Measurements from ENCODE around the gene NASP.

Gene NASP

GRCh38 chr1:45658171-45658570 is 74.3 kb downstream of the NASP start:
- no peak for TF ChIP-seq CTCF (conservative IDR thresholded peaks at IDR 0.05)
- H3K27ac ChIP-seq: no peak overlapping the region

GRCh38 chr1:45659222-45659621 is 75.4 kb downstream of the NASP start:
- no peak overlapping the region for H3K27ac ChIP-seq
- TF ChIP-seq CTCF (conservative IDR thresholded peaks at IDR 0.05): no peak

GRCh38 chr1:45660336-45660735 is 76.5 kb downstream of the NASP start:
- no peak overlapping the region for H3K27ac ChIP-seq
- no peak for TF ChIP-seq CTCF (conservative IDR thresholded peaks at IDR 0.05)

GRCh38 chr1:45666836-45667235 is 83.0 kb downstream of the NASP start:
- TF ChIP-seq CTCF (conservative IDR thresholded peaks at IDR 0.05): no peak
- H3K27ac ChIP-seq: no peak overlapping the region

GRCh38 chr1:45667321-45668111 is 83.7 kb downstream of the NASP start:
- H3K27ac ChIP-seq: no peak overlapping the region
- TF ChIP-seq CTCF (conservative IDR thresholded peaks at IDR 0.05): no peak
